ENCODE results near the gene CNST.

- no peak for TF ChIP-seq BCLAF1 (IDR thresholded peaks at IDR 0.05; ENCODE audit: borderline replicate concordance in 1 of 2, control insufficient read depth in 1 of 2, low read depth in 2 of 2, low read length in 1 of 2)
- TF ChIP-seq BRF1 (IDR thresholded peaks at IDR 0.05; ENCODE audit: borderline replicate concordance, extremely low read depth, insufficient read length), result no peak
- TF ChIP-seq SLC30A9 (CRISPR knock-in tag; IDR thresholded peaks at IDR 0.05), result no peak
- TF ChIP-seq STAT5B (CRISPR knock-in tag; IDR thresholded peaks at IDR 0.05), result no peak
- no peak for TF ChIP-seq KAT7 (CRISPR knock-in tag; IDR thresholded peaks at IDR 0.05; ENCODE audit: borderline replicate concordance)
- TF ChIP-seq HMGXB4 (CRISPR knock-in tag; IDR thresholded peaks at IDR 0.05), result no peak
Observed at GRCh38 chr1:246691622-246692495, 125.6 kb downstream of the CNST start.

Data from K562 (cell line).